GM12874 (cell line): Measurements from ENCODE around the gene SELENBP1.

ENCODE experiments used
- CTCF ChIP-seq: IDR thresholded peaks from 2 replicates; pipeline ENCODE4 v1.5.1; 2011; ENCODE audit warnings: low read depth, mild to moderate bottlenecking, control low read depth, low read length, moderate library complexity; ENCODE audit not compliant: insufficient read depth

SELENBP1 gene

DNA sequence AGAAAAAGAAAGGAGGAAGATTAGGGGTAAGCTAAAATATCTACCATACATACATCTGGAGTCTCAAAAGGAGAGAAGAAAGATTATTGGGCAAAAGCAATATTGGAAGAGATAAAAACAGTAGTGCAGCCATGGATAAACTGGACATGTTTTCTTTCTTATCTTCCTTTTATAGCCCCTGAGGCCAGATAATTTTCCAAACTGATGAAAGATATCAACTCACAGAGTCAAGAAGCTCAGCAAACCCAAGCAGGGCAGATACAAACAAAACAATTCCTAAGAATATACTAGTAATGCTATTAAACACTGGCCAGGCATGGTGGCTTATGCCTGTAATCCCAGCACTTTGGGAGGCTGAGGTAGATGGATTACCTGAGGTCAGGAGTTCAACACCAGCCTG, 21.1 kb upstream of the SELENBP1 start:
- no peak for TF ChIP-seq CTCF

GRCh38 chr1:151391079-151391563, 18.6 kb upstream of the SELENBP1 start:
- TF ChIP-seq CTCF = no peak

GRCh38 chr1:151386002-151386401, 13.5 kb upstream of the SELENBP1 start:
- TF ChIP-seq CTCF = no peak

DNA sequence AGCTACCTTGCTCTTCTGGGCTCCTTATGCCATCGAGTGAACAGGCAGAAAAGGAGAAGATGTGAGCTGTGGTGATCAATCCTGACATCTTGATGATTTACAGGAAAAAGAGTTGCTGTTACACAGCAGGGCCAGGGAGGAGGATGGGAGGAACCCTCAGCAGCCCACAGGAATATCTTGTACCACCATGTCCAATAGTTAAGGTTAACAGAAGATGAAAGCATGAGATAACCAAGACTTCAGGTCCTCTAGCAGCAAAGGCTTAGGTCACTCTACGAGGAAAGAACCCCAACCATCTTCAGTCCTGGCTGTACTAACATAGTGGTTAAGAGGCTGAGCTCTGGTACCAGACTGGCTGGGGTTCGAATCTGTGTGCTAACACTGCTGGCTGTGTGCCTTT, 12.1 kb upstream of the SELENBP1 start:
- TF ChIP-seq CTCF = no peak

DNA sequence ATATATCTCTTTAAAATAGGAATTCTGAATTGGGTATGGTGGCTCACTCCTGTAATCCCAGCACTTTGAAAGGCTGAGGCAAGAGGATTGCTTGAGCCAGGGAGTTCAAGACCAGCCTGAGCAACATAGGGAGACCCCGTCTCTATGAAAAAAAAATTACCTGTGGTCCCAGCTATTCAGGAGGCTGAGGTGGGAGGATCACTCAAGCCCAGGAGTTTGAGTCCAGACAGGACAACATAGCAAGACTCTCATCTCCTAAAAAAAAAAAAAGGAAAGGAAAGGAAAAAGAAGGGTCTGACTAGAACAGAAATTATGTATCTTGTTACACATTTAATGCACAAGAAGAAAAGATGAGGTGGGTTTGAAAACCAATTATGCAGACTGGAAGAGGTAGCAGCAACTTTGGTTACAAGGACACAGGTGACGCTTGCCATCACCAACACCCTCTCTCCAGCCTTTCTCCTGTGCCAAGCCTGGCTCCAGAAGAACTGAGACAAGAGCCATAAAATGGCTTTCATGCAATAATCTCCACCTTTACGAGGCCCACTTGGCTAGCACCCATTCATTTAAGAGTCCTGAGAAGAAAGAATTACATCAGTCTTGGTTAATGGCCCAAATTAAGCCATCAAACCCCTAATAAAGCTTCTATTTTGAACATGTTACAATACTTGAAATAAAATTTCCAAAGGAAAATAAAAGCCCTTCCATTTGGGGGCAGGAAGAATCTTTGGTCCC, 4.8 kb upstream of the SELENBP1 start:
- no peak for TF ChIP-seq CTCF

DNA sequence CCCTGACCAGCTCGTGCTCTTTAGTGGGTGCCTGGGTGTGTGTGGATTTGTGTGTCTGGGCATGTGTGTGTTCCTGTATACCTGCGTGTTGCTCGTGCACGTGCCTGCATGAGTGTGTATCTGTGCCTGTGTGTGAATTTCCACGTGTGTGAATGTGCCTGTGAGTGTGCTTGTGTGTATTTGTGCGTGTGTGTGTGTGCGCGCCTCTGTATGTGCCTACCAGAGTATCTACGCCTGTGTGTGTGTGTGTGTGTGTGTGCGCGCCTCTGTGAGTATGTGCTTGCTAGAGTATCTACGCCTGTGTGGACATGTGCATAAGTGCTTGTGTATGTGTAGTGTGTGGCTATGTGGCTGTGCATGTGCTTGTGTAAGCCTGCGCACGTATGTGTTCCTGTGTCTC, 691 bp upstream of the SELENBP1 start:
- TF ChIP-seq CTCF = no peak

DNA sequence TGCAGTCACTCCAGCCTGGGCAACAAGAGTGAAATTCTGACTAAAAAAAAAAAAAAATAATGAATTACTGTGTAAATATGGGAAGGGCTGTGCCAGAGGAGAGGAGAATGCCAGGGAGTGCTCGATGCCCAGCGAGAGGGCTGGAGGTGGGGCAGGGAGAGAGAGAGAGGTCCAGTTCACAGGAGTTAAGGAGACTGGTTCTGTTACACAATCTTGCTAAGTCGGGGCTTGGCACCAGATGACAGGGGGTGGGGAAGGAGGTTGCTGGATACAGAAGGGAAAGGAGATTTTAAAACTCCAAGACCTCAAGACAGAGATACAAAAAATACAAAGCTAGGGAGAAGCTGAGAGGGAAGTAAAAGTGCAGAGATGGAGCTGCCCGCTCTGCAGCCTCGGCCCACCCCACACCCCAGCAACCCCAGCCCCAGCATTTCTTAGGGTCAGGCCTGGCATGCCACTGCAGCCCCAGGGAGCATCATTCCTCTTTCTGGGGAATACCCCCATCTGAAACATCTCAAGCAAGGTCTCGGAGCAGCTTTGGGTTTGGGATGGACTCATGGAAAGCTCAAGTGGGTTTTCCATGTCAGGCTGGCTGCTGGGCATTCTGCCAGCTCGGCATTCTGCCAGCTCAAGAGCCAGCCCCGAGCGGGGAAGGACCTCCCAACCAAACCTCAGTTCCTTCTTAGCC, 991 bp downstream of the SELENBP1 start:
- TF ChIP-seq CTCF = no peak
